Measurements from ENCODE around the gene NHERF2. TPM values are rescaled to one million over a fixed set of nuclear protein-coding genes. Genes with fewer than 3 reads are reported as not detected.

NHERF2 gene
- total RNA-seq, 1 donor from 2014 or later, result 47.6 TPM

- DNase-seq (ENCODE audit: low read depth in 2 of 2), result no peak
Observed at GRCh38 chr16:1990351-1991134, 36.2 kb upstream of the NHERF2 start.

- no peak for DNase-seq (ENCODE audit: low read depth in 2 of 2)
Observed at GRCh38 chr16:1991135-1991551, 35.6 kb upstream of the NHERF2 start.

- DNase-seq (ENCODE audit: low read depth in 2 of 2), result no peak
Observed at GRCh38 chr16:1991588-1991947, 35.1 kb upstream of the NHERF2 start.

GRCh38 chr16:1991948-1992703 is 34.6 kb upstream of the NHERF2 start:
- peak; percentile 91 to 96 for DNase-seq (ENCODE audit: low read depth in 2 of 2)

GRCh38 chr16:1992704-1993317 is 33.9 kb upstream of the NHERF2 start:
- DNase-seq (ENCODE audit: low read depth in 2 of 2), result no peak

- no peak for DNase-seq (ENCODE audit: low read depth in 2 of 2)
Observed at GRCh38 chr16:1993731-1994131, 33.0 kb upstream of the NHERF2 start.

- DNase-seq (ENCODE audit: low read depth in 2 of 2), result no peak
Observed at GRCh38 chr16:1997494-1998359, 29.0 kb upstream of the NHERF2 start.

- no peak for DNase-seq (ENCODE audit: low read depth in 2 of 2)
Observed at GRCh38 chr16:1998360-1998835, 28.3 kb upstream of the NHERF2 start.

GRCh38 chr16:1998852-1999801 is 27.6 kb upstream of the NHERF2 start:
- DNase-seq (ENCODE audit: low read depth in 2 of 2), result no peak

- DNase-seq (ENCODE audit: low read depth in 2 of 2), result no peak
Observed at GRCh38 chr16:1999866-2000514, 26.7 kb upstream of the NHERF2 start.

- DNase-seq (ENCODE audit: low read depth in 2 of 2), result no peak
Observed at GRCh38 chr16:2001035-2001434, 25.7 kb upstream of the NHERF2 start.

GRCh38 chr16:2001456-2002355 is 25.0 kb upstream of the NHERF2 start:
- DNase-seq (ENCODE audit: low read depth in 2 of 2), result no peak

GRCh38 chr16:2002406-2003230 is 24.1 kb upstream of the NHERF2 start:
- DNase-seq (ENCODE audit: low read depth in 2 of 2), result no peak

- no peak for DNase-seq (ENCODE audit: low read depth in 2 of 2)
Observed at GRCh38 chr16:2003231-2003826, 23.4 kb upstream of the NHERF2 start.

- DNase-seq (ENCODE audit: low read depth in 2 of 2), result peak; percentile 86 to 91
Observed at GRCh38 chr16:2003827-2004641, 22.7 kb upstream of the NHERF2 start.

- DNase-seq (ENCODE audit: low read depth in 2 of 2), result peak in 1 of 2 donors; percentile 28
Observed at GRCh38 chr16:2004795-2005517, 21.7 kb upstream of the NHERF2 start.

Measured in lung microvascular endothelial cell (primary cell).